GM19463 (cell line): ENCODE results near the gene FADD.

Experiments used
- ATAC-seq: cut with Tn5 transposase; IDR thresholded peaks from one replicate; pipeline ENCODE4 v1.9.1; 2021; ENCODE audit warnings: mild to moderate bottlenecking, moderate library complexity; ENCODE audit not compliant: unreplicated experiment

Gene FADD, protein sequence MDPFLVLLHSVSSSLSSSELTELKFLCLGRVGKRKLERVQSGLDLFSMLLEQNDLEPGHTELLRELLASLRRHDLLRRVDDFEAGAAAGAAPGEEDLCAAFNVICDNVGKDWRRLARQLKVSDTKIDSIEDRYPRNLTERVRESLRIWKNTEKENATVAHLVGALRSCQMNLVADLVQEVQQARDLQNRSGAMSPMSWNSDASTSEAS

DNA sequence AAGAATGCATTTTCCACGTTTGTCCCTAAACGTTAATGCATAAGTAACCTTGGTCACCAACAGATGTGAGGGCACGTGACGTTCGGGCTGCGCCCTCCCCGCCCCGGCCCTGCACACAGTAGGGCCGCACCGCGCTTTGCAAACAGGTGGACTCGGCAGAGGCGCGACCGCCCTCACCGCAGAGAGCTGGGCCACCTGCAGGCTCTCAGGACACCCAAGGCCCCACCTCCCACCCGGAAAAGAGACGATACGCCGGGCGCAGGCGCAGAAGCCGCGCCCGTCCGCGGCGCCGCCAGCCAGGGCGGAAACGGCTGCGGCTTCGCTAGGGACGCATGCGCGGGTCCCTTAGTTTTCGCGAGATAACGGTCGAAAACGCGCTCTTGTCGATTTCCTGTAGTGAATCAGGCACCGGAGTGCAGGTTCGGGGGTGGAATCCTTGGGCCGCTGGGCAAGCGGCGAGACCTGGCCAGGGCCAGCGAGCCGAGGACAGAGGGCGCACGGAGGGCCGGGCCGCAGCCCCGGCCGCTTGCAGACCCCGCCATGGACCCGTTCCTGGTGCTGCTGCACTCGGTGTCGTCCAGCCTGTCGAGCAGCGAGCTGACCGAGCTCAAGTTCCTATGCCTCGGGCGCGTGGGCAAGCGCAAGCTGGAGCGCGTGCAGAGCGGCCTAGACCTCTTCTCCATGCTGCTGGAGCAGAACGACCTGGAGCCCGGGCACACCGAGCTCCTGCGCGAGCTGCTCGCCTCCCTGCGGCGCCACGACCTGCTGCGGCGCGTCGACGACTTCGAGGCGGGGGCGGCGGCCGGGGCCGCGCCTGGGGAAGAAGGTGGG is at the start of gene FADD:
TSS of gene FADD (plus strand) at position 377 of the 831 bp plus-strand sequence. CDS start at position 541, 164 bp downstream.
- peak; percentile 73 for ATAC-seq

DNA sequence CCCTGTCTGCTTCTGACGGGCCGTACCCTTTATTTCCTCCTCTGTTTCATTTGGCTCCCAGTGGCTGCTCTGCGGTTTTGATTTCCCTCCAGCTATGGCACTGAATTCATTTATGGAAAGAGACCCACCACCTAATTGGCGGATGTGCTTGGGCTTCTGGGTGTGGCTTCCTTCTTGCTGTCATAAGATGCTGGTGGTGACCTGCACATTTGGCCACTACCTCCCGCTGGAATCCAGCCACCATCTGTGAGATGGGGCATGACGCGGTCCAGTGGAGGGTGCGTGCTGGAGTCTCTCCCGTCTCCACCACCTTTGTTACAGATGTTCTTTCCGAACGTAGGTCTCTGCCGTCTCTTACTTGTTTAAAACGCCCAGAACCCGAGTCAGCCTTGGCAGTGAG is 47.7 kb upstream of the FADD start:
- no peak for ATAC-seq

GRCh38 chr11:70156291-70157037 is 46.6 kb upstream of the FADD start:
- ATAC-seq, result no peak

GRCh38 chr11:70158201-70158600 is 44.9 kb upstream of the FADD start:
- ATAC-seq, result no peak

GRCh38 chr11:70158757-70159389 is 44.2 kb upstream of the FADD start:
- ATAC-seq, result no peak

- ATAC-seq, result no peak
Observed at GRCh38 chr11:70159627-70160570, 43.2 kb upstream of the FADD start.

GRCh38 chr11:70161043-70161625 is 42.0 kb upstream of the FADD start:
- no peak for ATAC-seq

DNA sequence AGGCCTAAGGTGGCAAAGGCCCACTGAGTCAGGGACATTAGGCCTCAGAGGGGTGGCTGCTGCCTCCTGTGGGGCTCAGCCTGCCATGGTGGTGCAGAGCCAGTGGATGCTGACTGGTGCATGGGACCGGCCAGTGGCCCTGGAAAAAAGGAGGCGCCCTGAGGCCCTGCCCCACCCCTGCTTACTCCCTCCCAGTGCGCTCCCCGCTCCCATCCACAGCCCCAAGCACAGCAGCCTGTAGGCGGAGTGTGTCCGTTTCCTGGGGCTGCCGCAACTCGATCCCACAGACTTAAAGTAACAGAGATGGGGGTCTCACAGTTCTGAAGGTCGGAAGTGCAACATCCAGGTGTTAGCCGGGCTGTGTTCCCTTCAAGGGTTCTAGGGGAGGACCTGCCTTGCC is 38.4 kb upstream of the FADD start:
- no peak for ATAC-seq

- no peak for ATAC-seq
Observed at GRCh38 chr11:70167120-70167519, 36.0 kb upstream of the FADD start.

DNA sequence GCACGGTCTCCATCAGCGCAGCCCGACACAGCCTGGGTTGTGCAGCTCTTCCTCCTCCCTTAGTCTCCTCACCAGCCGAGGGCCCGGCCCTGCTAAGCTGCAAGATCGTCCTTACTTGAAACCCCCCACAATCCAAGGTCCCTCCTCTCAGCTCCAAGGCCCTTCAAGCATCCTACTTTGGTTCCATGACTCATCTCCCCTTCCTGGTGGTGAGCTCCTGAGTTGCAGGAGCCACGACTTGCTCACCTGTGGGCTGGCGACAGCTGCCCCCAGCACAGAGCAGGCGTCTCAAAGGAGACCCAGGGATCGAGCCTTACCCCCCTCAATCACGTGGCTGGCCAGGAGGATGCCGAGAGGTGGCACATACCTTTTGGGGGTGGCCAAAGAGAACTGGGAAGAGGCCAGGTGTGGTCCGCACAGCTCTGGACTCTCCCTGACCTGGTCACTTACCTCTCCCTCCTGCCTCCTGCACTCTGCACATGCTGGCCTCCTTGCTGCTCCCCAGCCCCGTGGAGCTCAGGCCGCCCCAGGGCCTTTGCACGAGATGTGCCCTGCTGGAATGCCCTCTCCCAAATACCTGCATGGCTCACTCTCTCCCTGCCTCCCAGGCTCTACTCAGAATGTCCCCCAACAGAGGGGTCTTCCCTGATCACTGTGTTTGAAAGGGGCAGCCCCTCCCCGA is 35.2 kb upstream of the FADD start:
- no peak for ATAC-seq

DNA sequence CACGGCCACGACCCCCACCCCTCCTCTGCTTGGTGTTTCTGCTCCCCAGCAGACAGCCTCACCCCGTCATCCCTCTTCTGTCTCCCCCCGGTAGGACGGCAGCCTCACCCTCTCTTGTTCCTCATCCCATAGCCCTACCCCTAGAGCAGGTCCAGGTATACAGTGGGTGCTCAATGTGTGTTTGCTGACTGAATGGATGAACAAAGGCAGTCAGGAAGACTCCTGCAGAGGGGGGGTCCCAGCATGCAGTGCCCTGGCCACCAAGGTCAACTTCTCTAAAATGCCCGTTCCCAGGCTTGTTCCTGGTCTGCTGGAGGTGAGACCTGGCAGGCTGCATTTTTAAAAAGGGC is 34.7 kb upstream of the FADD start:
- ATAC-seq, result no peak

DNA sequence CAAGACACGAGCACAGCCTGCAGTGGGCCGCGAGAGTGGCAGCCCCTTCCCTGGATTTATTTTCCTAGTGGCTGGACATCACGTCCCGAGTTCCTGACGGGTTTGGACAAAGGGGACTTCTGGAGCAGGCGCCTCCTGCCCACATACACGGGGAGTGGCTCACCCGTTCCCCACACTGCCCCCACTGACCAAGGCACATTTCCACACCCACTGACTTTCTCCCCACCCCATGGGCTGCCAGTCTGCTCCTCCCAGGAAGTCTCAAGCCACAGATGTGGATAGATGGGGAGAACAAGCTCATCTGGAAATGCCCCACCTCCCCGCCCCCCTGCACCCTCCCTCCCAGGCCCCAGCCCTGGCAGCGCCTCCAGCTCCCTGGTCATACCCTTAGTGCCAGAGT is 34.0 kb upstream of the FADD start:
- ATAC-seq, result no peak

DNA sequence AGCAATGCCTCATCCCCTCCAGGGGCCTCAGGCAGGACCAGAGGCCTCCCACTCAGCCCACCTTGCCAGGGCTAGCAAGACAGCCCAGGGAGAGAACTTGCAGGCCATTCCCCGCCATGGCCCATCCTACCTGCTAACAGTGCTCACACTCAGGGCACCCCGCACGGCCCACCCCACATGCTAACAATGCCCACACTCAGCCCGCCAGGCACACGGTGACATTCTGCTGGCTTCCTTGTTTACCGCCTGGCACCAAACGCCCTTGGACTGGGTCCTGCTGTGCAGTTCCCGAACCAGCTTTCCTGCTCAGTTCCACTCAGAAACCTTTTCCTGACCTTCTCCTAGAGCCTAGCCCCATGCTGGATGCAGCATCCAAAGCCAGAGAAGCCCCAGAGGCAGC is 33.5 kb upstream of the FADD start:
- ATAC-seq, result no peak

DNA sequence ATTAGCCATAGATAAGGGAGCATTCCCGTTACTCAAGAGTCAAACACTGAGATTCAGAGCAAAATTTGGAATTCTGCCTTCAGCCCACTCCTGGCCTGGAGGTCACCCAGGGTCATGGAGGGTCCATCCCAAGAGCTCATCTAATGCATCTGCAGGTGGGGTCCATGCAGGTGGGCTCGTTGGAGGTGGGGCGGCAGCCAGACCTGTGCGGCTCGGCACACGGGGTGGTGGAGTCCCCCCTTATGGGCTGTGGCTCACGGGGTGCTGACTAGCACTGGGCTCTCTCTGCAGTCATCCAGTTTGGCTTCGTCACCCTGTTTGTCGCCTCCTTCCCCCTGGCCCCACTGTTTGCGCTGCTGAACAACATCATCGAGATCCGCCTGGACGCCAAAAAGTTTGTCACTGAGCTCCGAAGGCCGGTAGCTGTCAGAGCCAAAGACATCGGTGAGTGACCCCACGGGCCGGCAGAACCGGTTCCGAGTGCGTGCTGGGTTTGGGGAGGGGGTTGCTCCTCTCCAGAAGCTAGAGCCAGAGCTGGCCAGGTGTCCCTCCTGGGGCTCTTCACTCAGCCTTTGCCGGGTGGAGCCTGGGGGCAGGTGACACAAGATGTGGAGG is 32.4 kb upstream of the FADD start:
- no peak for ATAC-seq

GRCh38 chr11:70173018-70173417 is 30.1 kb upstream of the FADD start:
- ATAC-seq, result no peak

- ATAC-seq, result no peak
Observed at GRCh38 chr11:70174547-70175235, 28.4 kb upstream of the FADD start.

DNA sequence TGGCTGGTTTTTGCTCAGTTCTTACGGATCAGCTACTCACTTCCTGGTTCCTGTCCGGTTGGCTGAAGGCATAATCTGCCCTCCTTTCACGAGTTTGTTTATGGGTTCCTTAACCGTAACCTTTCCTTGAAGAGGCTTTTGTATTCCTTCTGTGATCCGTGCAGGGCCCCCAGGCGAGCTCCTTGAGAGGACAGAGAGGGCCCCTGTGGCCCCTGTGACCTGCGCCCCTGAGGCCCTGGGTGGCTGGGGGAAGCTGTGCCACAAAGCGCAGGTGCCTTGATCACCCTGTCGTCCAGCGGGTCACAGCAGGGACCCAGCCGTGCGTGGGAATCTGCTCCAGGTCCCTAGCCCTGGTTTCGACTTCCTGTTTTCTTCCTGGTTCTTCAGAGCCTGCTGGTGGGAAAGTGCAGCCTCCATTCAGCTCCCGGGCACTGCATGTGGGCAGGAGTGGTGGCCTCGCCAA is 27.8 kb upstream of the FADD start:
- no peak for ATAC-seq
